Body of pancreas (tissue), 4 donors: Measurements from ENCODE around the gene CES3. TPM values are rescaled to one million over a fixed set of nuclear protein-coding genes. Genes with fewer than 3 reads are reported as not detected.

Source experiments
- ATAC-seq: fragments of 150-250 bp; one replicate; pipeline ENCODE4 v1.9.1; 2016
- DNase-seq, 4 donors: peaks; one replicate each; pipeline ENCODE4 v3.0.0-alpha.2; 2019
- H3K27ac ChIP-seq, 4 donors: fragments of 200-600 bp; sonication (generic); 1 replicate in 3 of 4; 2 replicates in 1 of 4; pipeline versions ENCODE4 v1.5.1 to v1.6.1; 2016 to 2019; ENCODE audit warnings: mild to moderate bottlenecking in 1 of 4, mixed read lengths in 1 of 4, moderate library complexity in 1 of 4
- H3K27me3 ChIP-seq, 2 donors: fragments of 200-600 bp; sonication (generic); one replicate each; pipeline ENCODE4 v1.6.0; 2016; ENCODE audit warnings: mild to moderate bottlenecking in 1 of 2
- H3K36me3 ChIP-seq, 2 donors: fragments of 200-600 bp; sonication (generic); replicated peaks in 1 of 2; 2 replicates each; pipeline ENCODE4 v1.5.1; 2016; ENCODE audit warnings: low read depth in 2 of 2; ENCODE audit not compliant: insufficient read depth in 1 of 2
- H3K4me1 ChIP-seq: fragments of 200-600 bp; sonication (generic); one replicate; pipeline ENCODE4 v1.6.0; 2016
- H3K4me3 ChIP-seq, 2 donors: fragments of 200-600 bp; sonication (generic); 1 replicate in 1 of 2; 2 replicates in 1 of 2; pipeline ENCODE4 v1.5.1; 2016 to 2019
- H3K9me3 ChIP-seq, 3 donors: fragments of 200-600 bp; sonication (generic); 1 replicate in 2 of 3; 2 replicates in 1 of 3; pipeline ENCODE4 v1.5.1; 2016
- POLR2A ChIP-seq, 3 donors: fragments of 450-650 bp; IDR thresholded peaks; one replicate each; pipeline ENCODE4 v1.6.1; 2016; ENCODE audit warnings: antibody characterized with exemption in 3 of 3, mild to moderate bottlenecking in 2 of 3
- WGBS, 2 donors: methylation state at CpG; one replicate each; pipeline ENCODE4 v1.1.5; 2017; 5-methylcytosine and 5-hydroxymethylcytosine counted together
- intact Hi-C: fragments of 100-400 bp; cut with DNase I; formaldehyde crosslinking; loops from one replicate; pipeline ENCODE4 v1.15.1; 2023
- total RNA-seq, 2 donors: library from RNA; depleted of rRNA; stranded (reverse); fragments of >200 nt; gene quantifications; one replicate each; pipeline ENCODE4 v1.1.0, GENCODE V29; 2016
- TF ChIP-seq, protein P1 (sequence below), 7 experiments: fragments of 450-650 bp in 4 of 7; fragments of 200-600 bp in 3 of 7; sonication (generic) in 3 of 7; IDR thresholded peaks; one replicate each; pipeline ENCODE4 v1.5.1; 2016 to 2019; ENCODE audit warnings: antibody characterized with exemption in 7 of 7

The CES3 gene
- total RNA-seq, 2 donors from 2014 or later, result 5.2 to 5.6 TPM

DNA sequence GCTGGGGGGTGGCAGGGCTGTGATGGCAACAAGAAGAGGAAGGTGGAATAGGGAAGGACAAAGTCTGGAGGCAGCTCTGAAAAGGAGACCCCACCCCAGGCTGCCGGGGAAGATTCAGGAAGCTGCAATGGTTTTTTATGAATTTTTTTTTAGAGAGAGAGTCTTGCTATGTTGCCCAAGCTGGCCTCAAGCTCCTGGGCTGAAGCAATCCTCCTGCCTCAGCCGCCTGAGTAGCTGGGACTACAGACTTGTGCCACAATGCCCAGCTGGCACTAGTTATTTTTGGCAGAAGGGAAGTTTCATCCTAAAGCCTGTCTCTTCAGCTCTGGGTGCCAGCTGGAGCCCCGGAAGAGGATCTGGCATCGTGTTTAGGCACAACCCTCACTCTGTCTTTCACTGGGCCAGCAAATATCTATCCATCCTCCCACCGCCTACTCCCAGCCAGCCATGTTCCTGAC is 1.3 kb upstream of the CES3 start:
- intact Hi-C loops, result no loop called here
- 54 to 59% methylated on average over 5 of the region's 5 CpGs for WGBS, 2 donors
- H3K4me3 ChIP-seq, result no peak overlapping the region
- TF ChIP-seq, protein P1, sequence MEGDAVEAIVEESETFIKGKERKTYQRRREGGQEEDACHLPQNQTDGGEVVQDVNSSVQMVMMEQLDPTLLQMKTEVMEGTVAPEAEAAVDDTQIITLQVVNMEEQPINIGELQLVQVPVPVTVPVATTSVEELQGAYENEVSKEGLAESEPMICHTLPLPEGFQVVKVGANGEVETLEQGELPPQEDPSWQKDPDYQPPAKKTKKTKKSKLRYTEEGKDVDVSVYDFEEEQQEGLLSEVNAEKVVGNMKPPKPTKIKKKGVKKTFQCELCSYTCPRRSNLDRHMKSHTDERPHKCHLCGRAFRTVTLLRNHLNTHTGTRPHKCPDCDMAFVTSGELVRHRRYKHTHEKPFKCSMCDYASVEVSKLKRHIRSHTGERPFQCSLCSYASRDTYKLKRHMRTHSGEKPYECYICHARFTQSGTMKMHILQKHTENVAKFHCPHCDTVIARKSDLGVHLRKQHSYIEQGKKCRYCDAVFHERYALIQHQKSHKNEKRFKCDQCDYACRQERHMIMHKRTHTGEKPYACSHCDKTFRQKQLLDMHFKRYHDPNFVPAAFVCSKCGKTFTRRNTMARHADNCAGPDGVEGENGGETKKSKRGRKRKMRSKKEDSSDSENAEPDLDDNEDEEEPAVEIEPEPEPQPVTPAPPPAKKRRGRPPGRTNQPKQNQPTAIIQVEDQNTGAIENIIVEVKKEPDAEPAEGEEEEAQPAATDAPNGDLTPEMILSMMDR (IDR thresholded peaks at IDR 0.05), result no peak
- TF ChIP-seq POLR2A (IDR thresholded peaks at IDR 0.05), result no peak
- H3K36me3 ChIP-seq, result no peaks in the 10 kb centered on the region
- H3K9me3 ChIP-seq, result no peaks in the 10 kb centered on the region
- DNase-seq, result peak in 1 of 4 donors; percentile 48
- peaks cover 19% of the 10 kb centered on the region for H3K4me1 ChIP-seq
- no peak for ATAC-seq
- H3K27ac ChIP-seq, result no peak overlapping the region
- H3K27me3 ChIP-seq, result no peaks in the 10 kb centered on the region

DNA sequence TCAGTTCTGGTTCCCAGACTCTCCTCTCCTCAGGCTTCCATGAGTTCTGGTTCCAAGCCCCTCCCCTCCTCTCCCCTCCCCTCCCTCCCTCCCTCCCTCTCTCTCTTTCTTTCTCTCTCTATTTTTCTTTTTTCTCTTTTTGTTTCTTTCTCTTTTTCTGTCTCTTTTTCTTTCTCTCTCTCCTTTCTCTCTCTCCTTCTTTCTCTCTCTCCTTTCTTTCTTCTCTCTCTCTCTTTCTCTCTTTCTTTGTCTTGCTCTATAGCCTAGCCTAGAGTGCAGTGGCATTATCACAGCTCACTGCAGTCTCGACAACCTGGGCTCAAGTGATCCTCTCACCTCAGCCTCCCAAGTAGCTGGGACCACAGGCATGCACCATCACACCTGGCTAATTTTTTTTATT is 796 bp upstream of the CES3 start:
- Histone ChIP-seq H3K4me1 (peaks cover 19% of the 10 kb centered on the region), H3K27me3 (no peaks in the 10 kb centered on the region), H3K9me3 (no peaks in the 10 kb centered on the region), H3K27ac (no peak overlapping the region), H3K36me3 (no peaks in the 10 kb centered on the region), H3K4me3 (no peak overlapping the region)
- intact Hi-C loops, result no loop called here
- 76 to 83% methylated on average over 1 of the region's 1 CpG for WGBS, 2 donors
- ATAC-seq, result no peak
- DNase-seq, result no peak
- TF ChIP-seq, protein P1 (IDR thresholded peaks at IDR 0.05), result no peak
- no peak for TF ChIP-seq POLR2A (IDR thresholded peaks at IDR 0.05)

DNA sequence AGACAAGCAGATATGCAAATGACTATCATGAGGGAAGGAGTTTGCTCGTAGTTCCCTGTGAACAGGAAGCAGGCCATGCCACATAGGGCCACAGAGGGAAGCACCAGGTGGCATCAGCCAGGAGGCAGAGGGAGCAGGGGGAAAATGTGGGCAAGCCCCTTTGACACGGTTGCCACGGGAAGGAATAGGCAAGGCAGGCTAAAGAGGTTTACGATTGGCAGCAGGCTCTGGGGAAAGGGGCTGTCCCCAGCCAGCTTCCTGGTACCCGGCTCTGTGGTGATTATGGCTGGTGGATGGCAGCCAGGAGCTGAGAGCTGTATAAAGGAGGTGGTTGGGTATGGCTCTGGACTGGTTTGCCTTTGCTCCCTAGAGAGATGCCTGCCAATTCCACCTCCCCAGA is 848 bp downstream of the CES3 start:
- TF ChIP-seq, protein P1 (IDR thresholded peaks at IDR 0.05), result no peak
- no peak for TF ChIP-seq POLR2A (IDR thresholded peaks at IDR 0.05)
- no peaks in the 10 kb centered on the region for H3K9me3 ChIP-seq
- H3K27ac ChIP-seq, result peak overlapping the region in 1 of 4 donors; percentile 38
- H3K4me3 ChIP-seq, result no peak overlapping the region
- WGBS, 2 donors, result 28 to 42% methylated on average over 5 of the region's 5 CpGs
- H3K36me3 ChIP-seq, result no peaks in the 10 kb centered on the region
- ATAC-seq (peak; percentile 37), DNase-seq (peak in 2 of 4 donors; percentile 37 to 54)
- no peaks in the 10 kb centered on the region for H3K27me3 ChIP-seq
- peaks cover 19% of the 10 kb centered on the region for H3K4me1 ChIP-seq
- intact Hi-C loops, result no loop called here

DNA sequence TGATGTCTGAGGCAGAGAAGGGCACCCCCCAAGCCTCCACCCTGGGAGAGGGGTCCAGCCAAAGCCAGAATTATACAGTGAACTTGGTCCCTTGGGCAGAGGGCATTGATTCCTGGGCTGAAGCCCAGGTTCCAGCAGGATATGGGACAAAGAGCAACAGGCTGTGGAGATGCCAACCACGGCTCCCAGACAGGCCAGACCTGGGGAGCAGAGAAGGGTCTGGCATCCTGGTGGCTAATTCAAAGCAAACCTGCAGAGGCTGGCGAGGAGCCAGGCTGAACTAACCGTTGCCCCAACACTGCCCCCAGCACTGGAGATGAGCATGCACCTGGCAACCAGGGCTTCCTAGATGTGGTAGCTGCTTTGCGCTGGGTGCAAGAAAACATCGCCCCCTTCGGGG is 3.0 kb downstream of the CES3 start:
- no peak overlapping the region for H3K4me3 ChIP-seq

DNA sequence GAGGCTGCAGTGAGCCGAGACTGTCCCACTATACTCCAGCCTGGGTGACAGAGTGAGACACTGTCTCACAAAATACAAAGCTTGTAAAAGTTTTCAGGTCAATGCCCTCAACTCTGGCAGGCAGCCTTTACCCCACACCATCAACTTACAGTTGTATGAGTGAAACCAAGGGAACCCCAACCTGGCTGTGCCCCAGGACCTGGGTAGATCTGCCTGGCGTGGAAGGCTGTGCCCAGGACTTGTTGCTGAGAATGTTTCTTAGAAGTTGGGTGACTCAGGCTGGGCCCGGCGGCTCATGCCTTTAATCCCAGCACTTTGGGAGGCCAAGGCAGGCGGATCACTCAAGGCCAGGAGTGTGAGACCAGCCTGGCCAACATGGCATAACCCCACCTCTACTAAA is 7.8 kb downstream of the CES3 start:
- 80 to 100% methylated on average over 2 to 5 of the region's 5 CpGs for WGBS, 2 donors
- no peaks in the 10 kb centered on the region for H3K36me3 ChIP-seq
- no peaks in the 10 kb centered on the region for H3K9me3 ChIP-seq
- no peak for ATAC-seq
- no peak for DNase-seq
- H3K4me1 ChIP-seq, result no peaks in the 10 kb centered on the region
- no peak overlapping the region for H3K27ac ChIP-seq
- intact Hi-C loops, result no loop called here
- no peaks in the 10 kb centered on the region for H3K27me3 ChIP-seq
- H3K4me3 ChIP-seq, result no peak overlapping the region
- no peak for TF ChIP-seq POLR2A (IDR thresholded peaks at IDR 0.05)
- TF ChIP-seq, protein P1 (IDR thresholded peaks at IDR 0.05), result no peak

More for the DNA sequence above, 3.0 kb downstream of the CES3 start:
- Histone ChIP-seq H3K9me3 (no peaks in the 10 kb centered on the region), H3K27me3 (no peaks in the 10 kb centered on the region), H3K27ac (no peak overlapping the region), H3K36me3 (no peaks in the 10 kb centered on the region), H3K4me1 (peaks cover 18% of the 10 kb centered on the region)
- no peak for DNase-seq
- 20 to 67% methylated on average over 1 to 6 of the region's 6 CpGs for WGBS, 2 donors
- TF ChIP-seq, protein P1 (IDR thresholded peaks at IDR 0.05), result no peak
- TF ChIP-seq POLR2A (IDR thresholded peaks at IDR 0.05), result no peak
- ATAC-seq, result no peak
- intact Hi-C loops, result no loop called here
